Pancreas (tissue), 10 donors: ENCODE results near the gene PAX3. TPM values are rescaled to one million over a fixed set of nuclear protein-coding genes. Genes with fewer than 3 reads are reported as not detected.

Experiments
- ATAC-seq, 4 donors: fragments of 200-7000 bp; cut with Tn5 transposase; one replicate each; pipeline versions ENCODE4 v1.8.0 to v1.9.1; 2020; ENCODE audit warnings: mild to moderate bottlenecking in 4 of 4, moderate library complexity in 4 of 4
- DNase-seq, 6 donors: peaks; one replicate each; pipeline ENCODE4 v3.0.0-alpha.2; 2020
- FAIRE-seq: peaks from 2 replicates; lab custom pipeline; 2012; peaks lifted over from hg19 to GRCh38; lab: Jason Lieb, UNC
- H3K27ac ChIP-seq, 4 donors: fragments of 200-600 bp; sonication (generic); 1 replicate in 3 of 4; 2 replicates in 1 of 4; pipeline versions ENCODE4 v1.5.0 to v1.8.0; 2020
- H3K27me3 ChIP-seq, 4 donors: fragments of 200-600 bp; one replicate each; pipeline ENCODE4 v1.8.0; 2021
- H3K36me3 ChIP-seq, 3 donors: fragments of 200-600 bp; sonication (generic) in 1 of 3; one replicate each; pipeline versions ENCODE4 v1.5.0 to v1.8.0; 2020 to 2021
- H3K4me1 ChIP-seq, 3 donors: fragments of 200-600 bp; one replicate each; pipeline ENCODE4 v1.8.0; 2021
- H3K4me3 ChIP-seq, 4 donors: fragments of 200-600 bp; sonication (generic) in 2 of 4; one replicate each; pipeline versions ENCODE4 v1.5.0 to v1.8.0; 2020 to 2021
- H3K9me3 ChIP-seq, 4 donors: fragments of 200-600 bp; one replicate each; pipeline ENCODE4 v1.8.0; 2021
- whole genome bisulfite sequencing, 2 donors: extraction: QIAGEN DNeasy Blood & Tissue Kit; methylation state at CpG; one replicate each; pipeline ENCODE4 v1.1.7; 2013; 5-methylcytosine and 5-hydroxymethylcytosine counted together
- intact Hi-C, 3 donors: fragments of 100-400 bp; cut with DNase I; formaldehyde crosslinking; loops; one replicate each; pipeline versions ENCODE4 v1.11.1 to v1.14.2; 2022
- polyA plus RNA-seq, 2 donors: library from polyadenylated mRNA; stranded (reverse); fragments of 200-250 nt; gene quantifications; one replicate each; pipeline ENCODE4 v1.2.3, GENCODE V29; 2013
- total RNA-seq, 6 donors: library from RNA; stranded (reverse); fragmentation: NEBNext Ultra II Directional in 4 of 6; extraction: Animal tissue kit (Norgen Biotek cat#: 25700) in 4 of 6; gene quantifications; one replicate each; pipeline versions ENCODE4 v1.2.1 to v1.2.4, GENCODE V29; 2021 to 2023
- TF ChIP-seq, protein P1 (sequence below), 4 donors: fragments of 200-600 bp; sonication (generic) in 3 of 4; IDR thresholded peaks; one replicate each; pipeline versions ENCODE4 v1.5.0 to v1.8.0; 2021; ENCODE audit warnings: antibody characterized with exemption in 4 of 4
- donor health status: healthy with polysubstance abuse.
- donor health status: DM: no; HTN: no; CAD: no; lungs with moderate emphysema.
- donor health status: DM: no; HTN: no; CAD: no.
- donor health status: control.
- donor health status: control.
- donor health status: Bipolar disorder and iron deficiency.
- donor health status: DM: yes; HTN: yes; CAD: no.
- donor health status: DM: no; HTN: no; CAD: no.
- donor health status: DM: no; HTN: no; CAD: no.
- donor health status: DM: yes; HTN: yes; CAD: no.

The PAX3 gene
- total and polyA plus RNA-seq, 8 donors, result not detected

DNA sequence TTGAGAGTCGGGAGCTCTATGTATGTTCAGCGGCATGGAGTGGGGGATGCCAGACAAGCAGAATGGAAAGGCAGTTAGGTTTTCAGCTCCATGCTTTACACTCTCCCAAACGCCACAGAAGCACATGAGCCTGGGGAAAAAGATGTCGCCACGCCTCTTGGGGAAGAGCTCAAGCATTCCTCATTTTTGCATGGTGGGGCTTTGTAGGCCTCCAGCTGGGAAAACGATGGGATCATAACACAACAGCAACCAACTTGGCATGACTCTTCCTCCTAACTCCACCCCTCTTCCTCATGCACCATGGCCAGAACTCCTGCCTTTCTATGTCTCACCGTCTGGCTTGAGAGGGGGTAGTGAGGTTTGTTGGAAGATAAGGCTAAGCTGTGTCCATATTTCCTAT is 102.6 kb downstream of the PAX3 start:
- TF ChIP-seq, protein P1, sequence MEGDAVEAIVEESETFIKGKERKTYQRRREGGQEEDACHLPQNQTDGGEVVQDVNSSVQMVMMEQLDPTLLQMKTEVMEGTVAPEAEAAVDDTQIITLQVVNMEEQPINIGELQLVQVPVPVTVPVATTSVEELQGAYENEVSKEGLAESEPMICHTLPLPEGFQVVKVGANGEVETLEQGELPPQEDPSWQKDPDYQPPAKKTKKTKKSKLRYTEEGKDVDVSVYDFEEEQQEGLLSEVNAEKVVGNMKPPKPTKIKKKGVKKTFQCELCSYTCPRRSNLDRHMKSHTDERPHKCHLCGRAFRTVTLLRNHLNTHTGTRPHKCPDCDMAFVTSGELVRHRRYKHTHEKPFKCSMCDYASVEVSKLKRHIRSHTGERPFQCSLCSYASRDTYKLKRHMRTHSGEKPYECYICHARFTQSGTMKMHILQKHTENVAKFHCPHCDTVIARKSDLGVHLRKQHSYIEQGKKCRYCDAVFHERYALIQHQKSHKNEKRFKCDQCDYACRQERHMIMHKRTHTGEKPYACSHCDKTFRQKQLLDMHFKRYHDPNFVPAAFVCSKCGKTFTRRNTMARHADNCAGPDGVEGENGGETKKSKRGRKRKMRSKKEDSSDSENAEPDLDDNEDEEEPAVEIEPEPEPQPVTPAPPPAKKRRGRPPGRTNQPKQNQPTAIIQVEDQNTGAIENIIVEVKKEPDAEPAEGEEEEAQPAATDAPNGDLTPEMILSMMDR (IDR thresholded peaks at IDR 0.05), result no peak
- 50 to 62% methylated on average over 7 of the region's 7 CpGs for WGBS, 2 donors
- Histone ChIP-seq H3K27ac (no peak overlapping the region), H3K36me3 (no peaks in the 10 kb centered on the region), H3K27me3 (peaks cover 0 to 4% (median 0%) of the 10 kb centered on the region in 4 donors), H3K4me3 (no peak overlapping the region), H3K9me3 (no peaks in the 10 kb centered on the region), H3K4me1 (no peaks in the 10 kb centered on the region)
- FAIRE-seq (no peak), ATAC-seq (no peak), DNase-seq (no peak)
- intact Hi-C loops, result no loop called here

DNA sequence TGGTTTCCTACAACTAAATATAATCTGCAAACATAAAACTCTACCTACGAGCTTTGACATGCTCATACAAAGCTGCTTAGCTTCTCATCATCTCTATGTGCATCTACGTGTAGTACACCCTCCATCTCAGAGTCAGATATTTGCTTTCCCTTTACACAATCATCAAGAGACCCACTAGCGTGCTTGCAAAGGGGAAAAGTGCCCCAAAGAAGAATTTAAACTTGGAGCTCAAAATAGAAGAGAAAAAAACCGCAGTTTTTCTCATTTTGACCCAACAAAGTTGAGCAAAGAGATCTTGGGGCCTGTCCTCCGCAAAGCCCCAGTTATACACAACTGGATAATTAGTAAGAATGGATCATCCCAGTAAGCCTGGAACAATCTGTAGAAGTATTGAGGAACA is 104.1 kb downstream of the PAX3 start:
- intact Hi-C loops, result no loop called here
- Histone ChIP-seq H3K27me3 (peaks cover 0 to 4% (median 0%) of the 10 kb centered on the region in 4 donors), H3K9me3 (no peaks in the 10 kb centered on the region), H3K27ac (no peak overlapping the region), H3K4me1 (no peaks in the 10 kb centered on the region), H3K4me3 (no peak overlapping the region), H3K36me3 (no peaks in the 10 kb centered on the region)
- TF ChIP-seq, protein P1 (IDR thresholded peaks at IDR 0.05), result no peak
- 53 to 66% methylated on average over 5 of the region's 5 CpGs for WGBS, 2 donors
- ATAC-seq (no peak), DNase-seq (no peak), FAIRE-seq (no peak)

DNA sequence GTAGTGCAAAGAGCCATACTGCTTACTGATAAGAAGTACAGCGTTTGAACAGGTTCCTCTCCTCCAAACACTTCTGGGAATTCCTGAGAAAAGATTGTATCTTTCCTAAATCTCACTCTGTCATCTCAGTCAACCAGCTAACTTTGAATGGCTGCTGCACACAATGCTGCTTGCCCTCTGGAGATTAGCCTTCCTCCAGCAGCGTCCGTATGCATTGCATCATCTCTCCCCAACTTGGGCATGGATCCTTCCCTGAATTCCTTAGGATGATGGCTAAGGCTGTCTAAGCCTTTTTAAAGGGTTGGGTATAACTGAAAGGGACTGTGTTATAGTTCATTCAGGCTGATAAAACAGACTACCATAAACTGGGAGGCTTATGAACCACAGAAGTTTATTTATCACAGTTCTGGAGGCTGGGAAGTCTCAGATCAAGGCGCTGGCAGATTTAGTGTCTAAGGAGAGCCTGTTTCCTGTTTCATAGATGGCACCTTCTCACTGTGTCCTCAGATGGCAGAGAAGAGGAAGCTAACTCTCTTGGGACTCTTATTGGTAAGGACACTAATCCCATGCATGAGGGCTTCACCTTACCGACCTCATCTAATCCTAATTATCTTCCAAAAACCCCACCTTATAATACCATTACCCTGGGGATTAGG is 105.3 kb downstream of the PAX3 start:
- H3K4me3 ChIP-seq, result no peak overlapping the region
- H3K27ac ChIP-seq, result no peak overlapping the region
- no peaks in the 10 kb centered on the region for H3K36me3 ChIP-seq
- H3K4me1 ChIP-seq, result no peaks in the 10 kb centered on the region
- peaks cover 0 to 4% (median 0%) of the 10 kb centered on the region in 4 donors for H3K27me3 ChIP-seq
- TF ChIP-seq, protein P1 (IDR thresholded peaks at IDR 0.05), result no peak
- FAIRE-seq (no peak), ATAC-seq (no peak), DNase-seq (no peak)
- 29 to 41% methylated on average over 5 of the region's 5 CpGs for WGBS, 2 donors
- no peaks in the 10 kb centered on the region for H3K9me3 ChIP-seq
- intact Hi-C loops, result no loop called here

DNA sequence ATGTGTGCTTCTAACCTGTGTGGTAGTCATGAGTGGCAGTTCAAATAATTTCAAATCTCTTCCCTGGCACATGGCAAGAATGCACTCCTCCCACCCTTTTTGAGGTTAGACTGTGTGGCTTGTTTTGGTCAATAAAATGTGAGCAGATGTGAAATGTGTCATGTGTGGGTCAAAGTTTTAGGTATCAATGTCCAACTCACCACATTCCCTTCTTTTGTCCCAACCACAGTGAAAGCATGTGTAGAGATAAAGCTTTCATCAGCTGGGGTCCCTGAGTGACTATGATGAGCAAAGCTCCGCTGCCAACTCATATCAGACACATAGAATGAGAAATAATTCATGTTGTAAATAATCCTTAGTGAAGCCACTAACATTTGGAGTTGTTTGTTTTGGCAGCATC is 118.2 kb downstream of the PAX3 start:
- no peak for DNase-seq
- H3K9me3 ChIP-seq, result no peaks in the 10 kb centered on the region
- intact Hi-C loops, result no loop called here
- TF ChIP-seq, protein P1 (IDR thresholded peaks at IDR 0.05), result no peak
- no peak for ATAC-seq
- H3K36me3 ChIP-seq, result no peaks in the 10 kb centered on the region
- no peak overlapping the region for H3K27ac ChIP-seq
- H3K27me3 ChIP-seq, result peaks cover 0 to 6% (median 0%) of the 10 kb centered on the region in 4 donors
- WGBS, 2 donors, result 49 to 58% methylated on average over 1 of the region's 1 CpG
- no peaks in the 10 kb centered on the region for H3K4me1 ChIP-seq
- FAIRE-seq, result no peak
- no peak overlapping the region for H3K4me3 ChIP-seq

DNA sequence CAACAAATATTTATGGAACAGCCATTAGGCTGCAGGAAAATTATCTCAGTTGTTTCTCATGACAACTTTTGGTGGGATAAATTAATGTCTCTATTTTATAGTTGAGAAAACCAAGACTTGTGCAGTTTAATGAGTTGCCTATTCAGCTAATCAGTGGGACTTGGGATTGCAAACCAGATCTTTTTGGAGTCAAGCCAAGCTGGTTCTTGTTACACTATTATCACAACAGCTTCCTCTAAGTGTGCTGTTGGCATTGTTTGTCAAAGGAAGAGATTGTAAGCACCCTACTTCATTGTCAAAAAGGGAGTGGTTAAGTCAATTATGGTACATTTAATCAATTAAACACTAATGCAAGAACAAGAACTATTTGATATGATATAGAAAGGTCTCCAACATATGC is 119.2 kb downstream of the PAX3 start:
- no peak for DNase-seq
- intact Hi-C loops, result no loop called here
- no peak for FAIRE-seq
- H3K36me3 ChIP-seq, result no peaks in the 10 kb centered on the region
- no peaks in the 10 kb centered on the region for H3K9me3 ChIP-seq
- H3K4me3 ChIP-seq, result no peak overlapping the region
- TF ChIP-seq, protein P1 (IDR thresholded peaks at IDR 0.05), result no peak
- ATAC-seq, result no peak
- no peaks in the 10 kb centered on the region for H3K4me1 ChIP-seq
- peaks cover 0 to 13% (median 0%) of the 10 kb centered on the region in 4 donors for H3K27me3 ChIP-seq
- no peak overlapping the region for H3K27ac ChIP-seq
